ENCODE measurements around the gene FTCDNL1. TPM values are rescaled to one million over a fixed set of nuclear protein-coding genes. Genes with fewer than 3 reads are reported as not detected.

Gene FTCDNL1
- total RNA-seq, 1 donor from 2014 or later: 0.06 TPM

- TF ChIP-seq CTCF (conservative IDR thresholded peaks at IDR 0.05; ENCODE audit: low read depth, low read length): no peak
- DNase-seq (ENCODE audit: low read depth): no peak
- no peak overlapping the region for H3K4me3 ChIP-seq (ENCODE audit: low read depth, low read length)
Observed at GRCh38 chr2:199717587-199717907, 133.4 kb downstream of the FTCDNL1 start.

GRCh38 chr2:199716807-199717586 is 134.0 kb downstream of the FTCDNL1 start:
- no peak for TF ChIP-seq CTCF (conservative IDR thresholded peaks at IDR 0.05; ENCODE audit: low read depth, low read length)
- DNase-seq (ENCODE audit: low read depth): no peak
- no peak overlapping the region for H3K4me3 ChIP-seq (ENCODE audit: low read depth, low read length)

GRCh38 chr2:199713746-199714145 is 137.2 kb downstream of the FTCDNL1 start:
- no peak for TF ChIP-seq CTCF (conservative IDR thresholded peaks at IDR 0.05; ENCODE audit: low read depth, low read length)
- H3K4me3 ChIP-seq (ENCODE audit: low read depth, low read length): no peak overlapping the region
- no peak for DNase-seq (ENCODE audit: low read depth)

GRCh38 chr2:199710551-199710950 is 140.4 kb downstream of the FTCDNL1 start:
- no peak overlapping the region for H3K4me3 ChIP-seq (ENCODE audit: low read depth, low read length)
- DNase-seq (ENCODE audit: low read depth): no peak
- no peak for TF ChIP-seq CTCF (conservative IDR thresholded peaks at IDR 0.05; ENCODE audit: low read depth, low read length)

Other genes with a start within 250 kb of the FTCDNL1 start
- 13.0 and 14.3 TPM in 2 replicates for gene C2orf69, start 60.1 kb upstream of the FTCDNL1 start, total RNA-seq
- gene TYW5, start 104.3 kb upstream of the FTCDNL1 start, total RNA-seq: 6.0 and 7.3 TPM in 2 replicates
- 25.4 and 37.5 TPM in 2 replicates for gene MAIP1, start 104.4 kb upstream of the FTCDNL1 start, total RNA-seq